PC-9 (cell line): ENCODE measurements around the gene ABI2. TPM values are rescaled to one million over a fixed set of nuclear protein-coding genes. Genes with fewer than 3 reads are reported as not detected.
"Not testable (repeated sequence)": the region's sequence is repeated elsewhere in the genome, so short reads cannot be mapped to it uniquely, and the experiment has no call there.

Source experiments
- BruUV-seq: library from RNA; stranded (reverse); fragments of 400-500 nt; replicated peaks from 2 replicates; lab custom pipeline; 2021; lab: Mats Ljungman, UMichigan
- CTCF ChIA-PET: fragments of 300-600 bp; sonication (Branson Sonifier 250); formaldehyde crosslinking; loops from one replicate; lab custom pipeline; 2022; ENCODE audit warnings: antibody characterized with exemption; lab: Charles Lee
- POLR2A ChIA-PET: fragments of 300-600 bp; sonication (Branson Sonifier 250); formaldehyde crosslinking; loops from one replicate; lab custom pipeline; 2022; ENCODE audit warnings: antibody characterized with exemption; ENCODE audit not compliant: unreplicated experiment; lab: Charles Lee
- DNase-seq, 2 experiments: peaks; one replicate each; pipeline versions ENCODE4 v3.0.0 to v3.0.0-alpha.2; 2015 to 2022; ENCODE audit warnings: mixed read lengths in 1 of 2
- H2AFZ ChIP-seq: fragments of 200-600 bp; sonication (generic); 2 replicates; pipeline ENCODE4 v1.8.1; 2017; ENCODE audit warnings: antibody characterized with exemption
- H3F3A ChIP-seq: fragments of 200-600 bp; sonication (generic); 2 replicates; pipeline ENCODE4 v1.8.1; 2017; ENCODE audit warnings: antibody characterized with exemption, mild to moderate bottlenecking, low read depth; ENCODE audit not compliant: insufficient read depth
- H3K27ac ChIP-seq: fragments of 200-600 bp; sonication (generic); 2 replicates; pipeline ENCODE4 v1.6.1; 2016; ENCODE audit warnings: mixed run types
- H3K27me3 ChIP-seq: fragments of 200-600 bp; sonication (generic); 2 replicates; pipeline ENCODE4 v1.6.1; 2016; ENCODE audit warnings: low read depth, mixed run types; ENCODE audit not compliant: insufficient read depth
- H3K36me3 ChIP-seq: fragments of 200-600 bp; sonication (generic); 2 replicates; pipeline ENCODE4 v1.6.1; 2016; ENCODE audit warnings: low read depth, mixed run types
- H3K4me1 ChIP-seq: fragments of 200-600 bp; sonication (generic); replicated peaks from 2 replicates; pipeline ENCODE4 v1.6.1; 2016; ENCODE audit warnings: mixed run types; ENCODE audit not compliant: insufficient read depth
- H3K4me2 ChIP-seq: fragments of 200-600 bp; sonication (generic); 2 replicates; pipeline ENCODE4 v1.6.1; 2017; ENCODE audit warnings: mixed run types
- H3K4me3 ChIP-seq: fragments of 200-600 bp; sonication (generic); 2 replicates; pipeline ENCODE4 v1.6.1; 2016; ENCODE audit warnings: mixed run types
- H3K79me2 ChIP-seq: fragments of 200-600 bp; sonication (generic); 2 replicates; pipeline ENCODE4 v1.6.1; 2017; ENCODE audit warnings: low read depth, mixed run types
- H3K9me2 ChIP-seq: fragments of 200-600 bp; sonication (generic); 2 replicates; pipeline ENCODE4 v1.8.1; 2017; ENCODE audit warnings: mild to moderate bottlenecking; ENCODE audit not compliant: insufficient read depth
- H3K9me3 ChIP-seq: fragments of 200-600 bp; sonication (generic); 2 replicates; pipeline ENCODE4 v1.8.1; 2016; ENCODE audit warnings: low read depth; ENCODE audit not compliant: insufficient read depth
- H4K20me1 ChIP-seq: fragments of 200-600 bp; sonication (generic); 2 replicates; pipeline ENCODE4 v1.8.1; 2017; ENCODE audit not compliant: insufficient read depth
- CTCF ChIP-seq: fragments of 200-600 bp; sonication (generic); conservative IDR thresholded peaks from 2 replicates; pipeline ENCODE4 v1.6.1; 2017; ENCODE audit warnings: mixed run types, antibody characterized with exemption, mild to moderate bottlenecking, moderate library complexity
- EZH2 ChIP-seq: fragments of 200-600 bp; sonication (generic); IDR thresholded peaks from 2 replicates; pipeline ENCODE4 v1.8.0; 2017; ENCODE audit warnings: antibody characterized with exemption, low read depth
- intact Hi-C: fragments of 100-400 bp; cut with micrococcal nuclease; formaldehyde crosslinking; loops from one replicate; pipeline ENCODE4 v1.10.0; 2022; ENCODE audit not compliant: unreplicated experiment
- total RNA-seq: library from RNA; stranded (reverse); gene quantifications from 2 replicates; pipeline ENCODE4 v1.2.3, GENCODE V29; 2021

Gene ABI2
- total RNA-seq, 1 experiment from 2014 or later, result 54.3 TPM

DNA sequence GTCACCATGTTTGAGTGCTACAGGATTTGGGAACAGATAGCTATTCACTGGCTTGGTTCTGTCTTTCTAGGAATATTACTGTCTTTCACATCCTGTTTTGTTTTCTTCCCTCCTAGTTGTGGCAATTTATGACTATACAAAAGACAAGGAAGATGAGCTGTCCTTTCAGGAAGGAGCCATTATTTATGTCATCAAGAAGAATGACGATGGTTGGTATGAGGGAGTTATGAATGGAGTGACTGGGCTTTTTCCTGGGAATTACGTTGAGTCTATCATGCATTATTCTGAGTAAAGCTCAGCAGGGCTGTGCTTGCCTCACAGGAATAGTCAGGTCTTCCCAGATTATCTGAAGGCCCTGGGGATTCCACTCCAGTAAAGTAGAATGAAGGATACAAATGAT lies 98.9 kb downstream of the ABI2 start:
- H3K4me1 ChIP-seq, result no peaks in the 10 kb centered on the region
- no peaks in the 10 kb centered on the region for H3K36me3 ChIP-seq
- CTCF ChIA-PET, result no interaction called here
- intact Hi-C loops, result no loop called here
- no peak overlapping the region for H3K4me3 ChIP-seq
- BruUV-seq, result no TSS peak
- DNase-seq, result no peak
- no peaks in the 10 kb centered on the region for H3K9me2 ChIP-seq
- H3K27ac ChIP-seq, result no peak overlapping the region
- H3K4me2 ChIP-seq, result no peak overlapping the region
- no peaks in the 10 kb centered on the region for H3K79me2 ChIP-seq
- TF ChIP-seq CTCF (no peak), EZH2 (no peak)
- no peaks in the 10 kb centered on the region for H3F3A ChIP-seq
- H3K27me3 ChIP-seq, result no peaks in the 10 kb centered on the region
- no peak overlapping the region for H2AFZ ChIP-seq
- POLR2A ChIA-PET, result interaction anchor here (0.6 kb wide), 1 partner anchor 10 kb away, joined by 4 read pairs; no protein-coding TSS in a partner anchor
- H4K20me1 ChIP-seq, result no peaks in the 10 kb centered on the region
- H3K9me3 ChIP-seq, result no peaks in the 10 kb centered on the region

- BruUV-seq, POLR2A ChIA-PET, DNase-seq, intact Hi-C loops, H3K4me2 ChIP-seq, H3K27ac ChIP-seq, H3K4me1 ChIP-seq, H2AFZ ChIP-seq, H3K9me2 ChIP-seq, H3K27me3 ChIP-seq, H4K20me1 ChIP-seq, H3K9me3 ChIP-seq, H3F3A ChIP-seq, H3K4me3 ChIP-seq, H3K79me2 ChIP-seq, H3K36me3 ChIP-seq, CTCF ChIA-PET: not testable (repeated sequence)
Observed at GRCh38 chr2:203429643-203430042, 101.4 kb downstream of the ABI2 start.

- Histone ChIP-seq H3K79me2 (no peaks in the 10 kb centered on the region), H3K27me3 (no peaks in the 10 kb centered on the region), H3K4me1 (no peaks in the 10 kb centered on the region), H3K9me3 (no peaks in the 10 kb centered on the region), H3K36me3 (no peaks in the 10 kb centered on the region), H3F3A (no peaks in the 10 kb centered on the region), H3K4me3 (no peak overlapping the region), H2AFZ (no peak overlapping the region), H3K4me2 (no peak overlapping the region), H3K27ac (no peak overlapping the region), H3K9me2 (no peaks in the 10 kb centered on the region), H4K20me1 (no peaks in the 10 kb centered on the region)
- DNase-seq, result no peak
- BruUV-seq, result no TSS peak
- POLR2A ChIA-PET, result no interaction called here
- CTCF ChIA-PET, result no interaction called here
- intact Hi-C loops, result no loop called here
- TF ChIP-seq EZH2 (no peak), CTCF (no peak)
Observed at GRCh38 chr2:203431391-203432185, 103.4 kb downstream of the ABI2 start.
